ENCODE data around the gene DNAH10.

DNA sequence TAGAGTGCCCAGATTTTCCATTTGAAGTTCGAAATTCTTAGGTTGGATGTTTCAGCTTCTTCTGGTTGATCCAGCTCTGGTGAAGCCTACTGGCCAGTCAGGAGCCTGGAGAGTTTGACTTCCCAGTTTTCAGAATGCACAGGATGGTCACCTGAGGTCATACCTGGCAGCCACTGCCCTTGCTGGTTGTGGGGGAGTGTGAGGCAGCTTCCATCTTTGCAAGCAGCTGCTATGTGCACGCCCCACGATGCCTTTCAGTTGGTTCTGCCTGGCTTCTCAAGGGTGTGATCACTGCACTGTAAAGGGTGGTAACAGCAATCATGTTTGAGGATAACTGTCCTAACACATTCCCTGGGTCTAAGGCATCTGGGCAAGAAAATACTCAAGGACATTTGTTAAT, 195.1 kb downstream of the DNAH10 start:
- TF ChIP-seq, protein P1, sequence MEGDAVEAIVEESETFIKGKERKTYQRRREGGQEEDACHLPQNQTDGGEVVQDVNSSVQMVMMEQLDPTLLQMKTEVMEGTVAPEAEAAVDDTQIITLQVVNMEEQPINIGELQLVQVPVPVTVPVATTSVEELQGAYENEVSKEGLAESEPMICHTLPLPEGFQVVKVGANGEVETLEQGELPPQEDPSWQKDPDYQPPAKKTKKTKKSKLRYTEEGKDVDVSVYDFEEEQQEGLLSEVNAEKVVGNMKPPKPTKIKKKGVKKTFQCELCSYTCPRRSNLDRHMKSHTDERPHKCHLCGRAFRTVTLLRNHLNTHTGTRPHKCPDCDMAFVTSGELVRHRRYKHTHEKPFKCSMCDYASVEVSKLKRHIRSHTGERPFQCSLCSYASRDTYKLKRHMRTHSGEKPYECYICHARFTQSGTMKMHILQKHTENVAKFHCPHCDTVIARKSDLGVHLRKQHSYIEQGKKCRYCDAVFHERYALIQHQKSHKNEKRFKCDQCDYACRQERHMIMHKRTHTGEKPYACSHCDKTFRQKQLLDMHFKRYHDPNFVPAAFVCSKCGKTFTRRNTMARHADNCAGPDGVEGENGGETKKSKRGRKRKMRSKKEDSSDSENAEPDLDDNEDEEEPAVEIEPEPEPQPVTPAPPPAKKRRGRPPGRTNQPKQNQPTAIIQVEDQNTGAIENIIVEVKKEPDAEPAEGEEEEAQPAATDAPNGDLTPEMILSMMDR (IDR thresholded peaks at IDR 0.05): no peak
- TF ChIP-seq, protein P2, sequence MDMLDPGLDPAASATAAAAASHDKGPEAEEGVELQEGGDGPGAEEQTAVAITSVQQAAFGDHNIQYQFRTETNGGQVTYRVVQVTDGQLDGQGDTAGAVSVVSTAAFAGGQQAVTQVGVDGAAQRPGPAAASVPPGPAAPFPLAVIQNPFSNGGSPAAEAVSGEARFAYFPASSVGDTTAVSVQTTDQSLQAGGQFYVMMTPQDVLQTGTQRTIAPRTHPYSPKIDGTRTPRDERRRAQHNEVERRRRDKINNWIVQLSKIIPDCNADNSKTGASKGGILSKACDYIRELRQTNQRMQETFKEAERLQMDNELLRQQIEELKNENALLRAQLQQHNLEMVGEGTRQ (CRISPR knock-in tag; IDR thresholded peaks at IDR 0.05): no peak
